Measurements from ENCODE around the gene GTF3C4.

GRCh38 chr9:132637801-132638200 is 32.5 kb upstream of the GTF3C4 start:
- TF ChIP-seq CTCF (IDR thresholded peaks at IDR 0.05; ENCODE audit: low read depth, low read length, poor library complexity, severe bottlenecking) (no peak), EZH2phosphoT487 (IDR thresholded peaks at IDR 0.05; ENCODE audit: borderline replicate concordance, low read length) (no peak)
